Astrocyte (in vitro differentiated cells and primary cell): ENCODE measurements around the gene JAKMIP3. TPM values are rescaled to one million over a fixed set of nuclear protein-coding genes. Genes with fewer than 3 reads are reported as not detected.

ENCODE experiments used
- DNase-seq: peaks from one replicate; pipeline ENCODE4 v3.0.0-alpha.2; 2010; ENCODE audit warnings: low read depth
- FAIRE-seq: peaks from 2 replicates; lab custom pipeline; 2011; peaks lifted over from hg19 to GRCh38; lab: Jason Lieb, UNC
- H2AFZ ChIP-seq: 2 replicates; pipeline ENCODE4 v1.6.0; 2012; ENCODE audit warnings: low read depth, low read length, inconsistent platforms
- H3K27ac ChIP-seq: 2 replicates; pipeline ENCODE4 v1.5.1; 2011; ENCODE audit warnings: low read depth, low read length, inconsistent platforms
- H3K27me3 ChIP-seq: 2 replicates; pipeline ENCODE4 v1.6.0; 2011; ENCODE audit warnings: low read length, inconsistent platforms; ENCODE audit not compliant: insufficient read depth
- H3K36me3 ChIP-seq: 2 replicates; pipeline ENCODE4 v1.5.1; 2011; ENCODE audit warnings: low read length, inconsistent platforms; ENCODE audit not compliant: insufficient read depth
- H3K4me1 ChIP-seq: 2 replicates; pipeline ENCODE4 v1.5.1; 2011; ENCODE audit warnings: low read length, inconsistent platforms; ENCODE audit not compliant: insufficient read depth
- H3K4me2 ChIP-seq: 2 replicates; pipeline ENCODE4 v1.6.0; 2012; ENCODE audit warnings: low read length, inconsistent platforms
- H3K4me3 ChIP-seq: 2 replicates; pipeline ENCODE4 v1.5.1; 2011; ENCODE audit warnings: low read depth, mild to moderate bottlenecking, low read length, inconsistent platforms; ENCODE audit not compliant: insufficient read depth
- H3K79me2 ChIP-seq: 2 replicates; pipeline ENCODE4 v1.6.0; 2012; ENCODE audit warnings: mild to moderate bottlenecking, low read length, inconsistent platforms; ENCODE audit not compliant: insufficient read depth
- H3K9ac ChIP-seq: 2 replicates; pipeline ENCODE4 v1.6.0; 2012; ENCODE audit warnings: mild to moderate bottlenecking, low read length, inconsistent platforms
- H3K9me3 ChIP-seq: 2 replicates; pipeline ENCODE4 v1.5.1; 2012; ENCODE audit warnings: low read depth, mild to moderate bottlenecking, low read length, inconsistent platforms; ENCODE audit not compliant: insufficient read depth
- H4K20me1 ChIP-seq: 2 replicates; pipeline ENCODE4 v1.6.0; 2012; ENCODE audit warnings: low read length, inconsistent platforms; ENCODE audit not compliant: insufficient read depth
- H3K27ac Mint-ChIP-seq: one replicate; pipeline ENCODE4 v1.8.0; 2021; ENCODE audit warnings: mild to moderate bottlenecking, mixed read lengths; ENCODE audit not compliant: unreplicated experiment
- H3K27me3 Mint-ChIP-seq: one replicate; pipeline ENCODE4 v1.8.0; 2021; ENCODE audit warnings: low read depth, mixed read lengths; ENCODE audit not compliant: unreplicated experiment
- H3K36me3 Mint-ChIP-seq: one replicate; pipeline ENCODE4 v1.8.0; 2021; ENCODE audit warnings: low read depth, mixed read lengths; ENCODE audit not compliant: unreplicated experiment
- H3K4me1 Mint-ChIP-seq: one replicate; pipeline ENCODE4 v1.8.0; 2021; ENCODE audit warnings: low read depth, mixed read lengths; ENCODE audit not compliant: unreplicated experiment
- H3K4me3 Mint-ChIP-seq: one replicate; pipeline ENCODE4 v1.8.0; 2021; ENCODE audit warnings: mild to moderate bottlenecking, moderate library complexity, mixed read lengths; ENCODE audit not compliant: unreplicated experiment
- H3K9me3 Mint-ChIP-seq: one replicate; pipeline ENCODE4 v1.8.0; 2021; ENCODE audit warnings: mild to moderate bottlenecking, mixed read lengths; ENCODE audit not compliant: unreplicated experiment
- EZH2 ChIP-seq: IDR thresholded peaks from 2 replicates; pipeline ENCODE4 v1.6.1; 2012; ENCODE audit warnings: mild to moderate bottlenecking, low read length, inconsistent platforms; ENCODE audit not compliant: insufficient read depth
- total RNA-seq: library from RNA; stranded (reverse); gene quantifications from 2 replicates; pipeline ENCODE4 v1.2.1, GENCODE V29; 2021
- TF ChIP-seq, protein P1 (sequence below): IDR thresholded peaks from 2 replicates; pipeline ENCODE4 v1.5.1; 2011; ENCODE audit warnings: low read depth, mild to moderate bottlenecking, inconsistent platforms, low read length, moderate library complexity; ENCODE audit not compliant: insufficient read depth

JAKMIP3 gene
- total RNA-seq, 1 donor from 2014 or later, result 0.54 TPM

DNA sequence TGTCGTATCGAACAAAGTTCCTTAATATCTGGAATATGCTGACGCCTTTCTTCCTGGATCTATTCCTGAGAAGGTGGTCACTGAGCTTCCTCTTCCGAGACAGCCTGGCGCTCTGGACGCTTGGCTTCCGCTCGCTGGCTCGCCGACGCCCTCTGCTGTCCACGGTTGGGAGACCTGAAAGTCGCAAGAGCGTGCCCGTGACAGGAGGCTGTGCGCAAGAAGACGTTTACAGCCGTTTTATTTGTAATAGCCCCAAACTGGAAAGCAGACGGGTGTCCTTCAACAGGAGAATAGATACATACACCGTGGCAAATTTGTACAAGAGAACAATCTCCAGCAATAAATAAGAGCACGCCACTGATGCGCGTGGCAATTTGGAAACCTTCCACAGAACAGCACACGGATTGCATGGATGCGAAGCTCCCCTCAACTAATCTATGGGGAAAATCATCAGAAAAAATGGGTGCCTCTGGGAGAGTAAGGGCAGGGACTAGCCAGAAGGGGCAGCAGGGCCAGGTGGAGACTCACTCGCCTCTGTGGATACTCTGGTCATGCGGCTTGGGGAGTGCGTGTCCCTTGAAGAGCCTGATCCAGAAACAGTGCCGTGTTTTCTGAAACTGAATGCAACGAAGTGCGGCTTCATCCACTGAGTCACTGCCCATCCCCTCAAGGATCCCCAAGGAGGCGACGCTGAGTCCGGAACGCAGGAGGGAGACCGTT lies 42.5 kb upstream of the JAKMIP3 start:
- Histone ChIP-seq H2AFZ (peak overlapping the region; percentile 57), H3K4me3 (peak overlapping the region; percentile 34), H4K20me1 (no peaks in the 10 kb centered on the region), H3K27ac (no peak overlapping the region), H3K27me3 (peaks cover 6% of the 10 kb centered on the region), H3K4me1 (no peaks in the 10 kb centered on the region), H3K9ac (no peak overlapping the region), H3K79me2 (no peaks in the 10 kb centered on the region), H3K9me3 (no peaks in the 10 kb centered on the region), H3K36me3 (no peaks in the 10 kb centered on the region), H3K4me2 (peak overlapping the region; percentile 70)
- FAIRE-seq, result no peak
- Mint-ChIP-seq H3K27me3 (peaks cover 37% of the 10 kb centered on the region), H3K27ac (peak overlapping the region; percentile 43), H3K4me1 (peaks cover 10% of the 10 kb centered on the region), H3K4me3 (no peak overlapping the region), H3K9me3 (peaks cover 5% of the 10 kb centered on the region), H3K36me3 (no peaks in the 10 kb centered on the region)
- TF ChIP-seq, protein P1, sequence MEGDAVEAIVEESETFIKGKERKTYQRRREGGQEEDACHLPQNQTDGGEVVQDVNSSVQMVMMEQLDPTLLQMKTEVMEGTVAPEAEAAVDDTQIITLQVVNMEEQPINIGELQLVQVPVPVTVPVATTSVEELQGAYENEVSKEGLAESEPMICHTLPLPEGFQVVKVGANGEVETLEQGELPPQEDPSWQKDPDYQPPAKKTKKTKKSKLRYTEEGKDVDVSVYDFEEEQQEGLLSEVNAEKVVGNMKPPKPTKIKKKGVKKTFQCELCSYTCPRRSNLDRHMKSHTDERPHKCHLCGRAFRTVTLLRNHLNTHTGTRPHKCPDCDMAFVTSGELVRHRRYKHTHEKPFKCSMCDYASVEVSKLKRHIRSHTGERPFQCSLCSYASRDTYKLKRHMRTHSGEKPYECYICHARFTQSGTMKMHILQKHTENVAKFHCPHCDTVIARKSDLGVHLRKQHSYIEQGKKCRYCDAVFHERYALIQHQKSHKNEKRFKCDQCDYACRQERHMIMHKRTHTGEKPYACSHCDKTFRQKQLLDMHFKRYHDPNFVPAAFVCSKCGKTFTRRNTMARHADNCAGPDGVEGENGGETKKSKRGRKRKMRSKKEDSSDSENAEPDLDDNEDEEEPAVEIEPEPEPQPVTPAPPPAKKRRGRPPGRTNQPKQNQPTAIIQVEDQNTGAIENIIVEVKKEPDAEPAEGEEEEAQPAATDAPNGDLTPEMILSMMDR, result peak; percentile 71
- no peak for TF ChIP-seq EZH2
- DNase-seq, result peak; percentile 26

DNA sequence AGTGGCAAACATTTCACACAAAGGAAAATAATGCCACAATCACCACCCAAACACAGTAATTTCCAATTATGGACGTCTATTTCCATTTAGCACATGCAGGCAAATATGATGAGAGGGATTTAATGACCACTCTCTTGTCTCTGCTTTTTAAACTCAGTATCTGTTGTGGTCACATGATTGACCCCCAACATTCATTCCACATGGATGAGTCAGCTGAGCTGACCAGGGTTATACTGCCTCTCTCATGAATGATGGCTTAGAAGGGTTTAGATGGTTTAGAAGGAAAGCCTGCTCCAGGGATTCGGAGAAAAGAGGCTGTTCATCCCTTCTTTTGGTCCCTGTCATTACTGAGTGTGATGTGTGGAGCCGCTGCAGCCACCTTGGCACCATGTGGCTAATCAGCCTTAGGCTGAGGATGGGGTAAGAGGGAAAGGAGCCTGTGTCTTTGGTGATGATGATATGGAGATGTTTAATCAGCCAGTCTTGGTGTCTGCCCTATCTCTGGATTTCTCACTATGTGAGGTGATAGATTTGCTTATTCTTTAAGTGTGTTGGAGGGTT lies 38.2 kb upstream of the JAKMIP3 start:
- H3K27ac Mint-ChIP-seq, result no peak overlapping the region
- FAIRE-seq (no peak), DNase-seq (peak; percentile 8)
- H3K36me3 Mint-ChIP-seq, result no peaks in the 10 kb centered on the region
- Histone ChIP-seq H3K4me1 (no peaks in the 10 kb centered on the region), H3K4me2 (no peak overlapping the region), H3K27ac (no peak overlapping the region), H3K4me3 (no peak overlapping the region), H3K9ac (no peak overlapping the region), H3K36me3 (no peaks in the 10 kb centered on the region), H3K9me3 (no peaks in the 10 kb centered on the region), H4K20me1 (no peaks in the 10 kb centered on the region), H3K27me3 (peaks cover 10% of the 10 kb centered on the region), H2AFZ (no peak overlapping the region), H3K79me2 (no peaks in the 10 kb centered on the region)
- TF ChIP-seq EZH2, result no peak
- TF ChIP-seq, protein P1, result no peak
- peaks cover 43% of the 10 kb centered on the region for H3K27me3 Mint-ChIP-seq
- no peak overlapping the region for H3K4me3 Mint-ChIP-seq
- peaks cover 10% of the 10 kb centered on the region for H3K4me1 Mint-ChIP-seq
- H3K9me3 Mint-ChIP-seq, result peaks cover 5% of the 10 kb centered on the region

DNA sequence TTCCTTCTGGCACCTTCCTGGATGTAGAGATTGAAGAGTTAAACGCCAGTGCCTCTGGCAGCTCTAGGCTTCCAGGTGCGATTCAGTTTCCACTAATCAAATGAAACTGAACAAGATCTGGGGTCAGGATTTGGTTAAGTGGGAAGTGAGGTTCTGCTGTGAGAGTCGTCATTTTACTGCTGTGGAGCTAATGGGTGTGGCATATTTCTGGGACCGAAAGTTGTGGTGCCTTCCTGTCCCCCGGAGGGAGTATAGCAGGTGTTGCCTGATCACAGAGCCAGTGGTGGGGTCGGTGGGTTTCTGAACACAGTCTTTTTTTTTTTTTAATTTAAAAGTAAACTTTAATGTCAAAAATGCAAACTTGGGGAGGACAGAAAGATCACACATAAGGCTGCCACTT lies 37.0 kb upstream of the JAKMIP3 start:
- no peaks in the 10 kb centered on the region for H4K20me1 ChIP-seq
- no peak for DNase-seq
- H3K4me1 ChIP-seq, result no peaks in the 10 kb centered on the region
- H3K27me3 ChIP-seq, result peaks cover 4% of the 10 kb centered on the region
- no peaks in the 10 kb centered on the region for H3K36me3 Mint-ChIP-seq
- peaks cover 10% of the 10 kb centered on the region for H3K4me1 Mint-ChIP-seq
- peaks cover 9% of the 10 kb centered on the region for H3K9me3 Mint-ChIP-seq
- FAIRE-seq, result no peak
- H3K79me2 ChIP-seq, result no peaks in the 10 kb centered on the region
- H2AFZ ChIP-seq, result no peak overlapping the region
- peaks cover 46% of the 10 kb centered on the region for H3K27me3 Mint-ChIP-seq
- no peak overlapping the region for H3K4me3 ChIP-seq
- no peak overlapping the region for H3K4me2 ChIP-seq
- H3K27ac ChIP-seq, result no peak overlapping the region
- TF ChIP-seq EZH2, result no peak
- TF ChIP-seq, protein P1, result no peak
- no peak overlapping the region for H3K9ac ChIP-seq
- H3K27ac Mint-ChIP-seq, result no peak overlapping the region
- H3K9me3 ChIP-seq, result no peaks in the 10 kb centered on the region
- H3K36me3 ChIP-seq, result no peaks in the 10 kb centered on the region
- no peak overlapping the region for H3K4me3 Mint-ChIP-seq
